Skeletal muscle cell (primary cell): ENCODE measurements around the gene KIN.
"Not testable (repeated sequence)": the region's sequence is repeated elsewhere in the genome, so short reads cannot be mapped to it uniquely, and the experiment has no call there.

Source experiments
- DNase-seq: peaks from one replicate; pipeline ENCODE4 v3.0.0-alpha.2; 2010; ENCODE audit warnings: low read depth
- H3K4me3 ChIP-seq: 2 replicates; pipeline ENCODE4 v1.5.1; 2011; ENCODE audit warnings: low read depth, mild to moderate bottlenecking, control low read depth, low read length, moderate library complexity

KIN gene

GRCh38 chr10:7802606-7803005, 14.8 kb upstream of the KIN start:
- DNase-seq: no peak
- H3K4me3 ChIP-seq: no peak overlapping the region

DNA sequence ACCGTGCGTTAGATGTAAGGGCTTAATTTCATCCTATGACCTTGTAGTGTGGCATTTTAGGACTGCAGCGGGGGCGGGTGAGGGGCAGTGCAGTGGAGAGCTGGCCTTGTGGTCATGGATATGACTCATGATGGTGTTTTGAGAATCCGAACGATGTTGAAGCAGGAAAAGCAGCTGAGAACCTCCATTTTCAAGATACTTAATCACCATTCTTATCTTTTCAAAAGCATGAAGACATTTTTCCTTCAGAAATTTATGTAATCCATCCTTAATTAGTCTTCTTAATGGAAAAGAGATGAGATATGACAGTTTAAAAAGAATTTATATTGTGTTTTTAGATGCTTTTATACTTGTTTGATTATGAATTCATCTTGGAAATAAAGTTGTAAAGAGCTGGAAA, 9.8 kb upstream of the KIN start:
- no peak overlapping the region for H3K4me3 ChIP-seq
- peak; percentile 84 for DNase-seq

DNA sequence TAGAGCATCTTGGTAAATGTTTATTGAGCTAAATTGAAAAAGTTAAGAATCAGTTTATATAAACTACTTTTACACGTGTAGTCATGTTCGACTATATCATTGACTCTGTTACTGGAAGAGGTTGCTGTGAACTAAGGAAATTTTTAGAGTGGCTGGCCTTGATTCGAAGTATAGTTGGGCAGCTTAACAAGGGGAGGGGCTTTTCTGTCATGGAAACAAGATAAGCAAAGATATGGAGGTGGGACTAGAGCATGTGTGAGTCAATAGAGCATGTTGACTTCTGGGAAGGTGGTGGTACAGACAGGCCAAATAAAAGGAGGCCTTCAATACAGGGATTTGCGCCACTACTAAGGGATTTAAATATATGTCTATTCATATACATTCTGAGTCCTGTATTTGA, 7.8 kb upstream of the KIN start:
- no peak for DNase-seq
- H3K4me3 ChIP-seq: no peak overlapping the region

GRCh38 chr10:7794251-7795026, 6.6 kb upstream of the KIN start:
- no peak overlapping the region for H3K4me3 ChIP-seq
- no peak for DNase-seq

- H3K4me3 ChIP-seq: no peak overlapping the region
- no peak for DNase-seq
Measured at GRCh38 chr10:7792541-7792940, 4.7 kb upstream of the KIN start.

GRCh38 chr10:7789390-7789789, 1.6 kb upstream of the KIN start:
- no peak for DNase-seq
- H3K4me3 ChIP-seq: peak overlapping the region; percentile 98

GRCh38 chr10:7788639-7789286, 970 bp upstream of the KIN start:
- peak overlapping the region; percentile 98 for H3K4me3 ChIP-seq
- no peak for DNase-seq

DNA sequence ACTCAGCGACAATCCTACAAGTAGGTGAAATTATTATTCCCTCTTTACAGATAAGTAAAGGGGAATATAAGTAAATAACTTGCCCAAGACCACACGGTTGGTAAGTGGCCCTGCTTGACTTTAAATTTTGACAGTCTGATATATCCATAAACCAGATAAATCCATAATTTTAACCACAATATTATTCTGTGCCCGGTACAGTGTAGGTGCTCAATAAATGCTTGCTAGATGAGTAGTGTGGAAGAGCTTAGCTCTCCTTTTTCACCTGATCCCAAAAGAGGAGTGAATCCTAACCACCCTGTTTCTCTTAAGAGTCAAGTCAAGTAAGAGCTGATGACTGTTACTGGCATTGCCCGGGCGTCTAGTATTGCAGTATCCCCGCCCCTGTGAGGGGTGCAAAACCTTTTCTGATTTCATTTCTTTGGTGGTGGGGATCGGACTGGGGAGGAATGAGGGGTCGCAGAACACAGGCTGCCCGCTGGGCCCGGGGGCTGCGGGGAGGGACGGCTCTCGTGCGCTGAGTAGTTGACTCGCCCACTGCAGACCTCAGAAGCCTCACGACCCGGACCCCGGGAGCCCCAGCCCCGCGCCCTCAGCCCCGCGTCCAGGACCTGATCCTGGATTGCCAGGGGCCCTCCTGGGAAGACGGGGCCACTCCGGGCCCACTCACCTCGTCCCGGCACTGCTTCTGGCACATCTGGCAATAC, 490 bp downstream of the KIN start:
- no peak for DNase-seq
- H3K4me3 ChIP-seq: peak overlapping the region; percentile 98

DNA sequence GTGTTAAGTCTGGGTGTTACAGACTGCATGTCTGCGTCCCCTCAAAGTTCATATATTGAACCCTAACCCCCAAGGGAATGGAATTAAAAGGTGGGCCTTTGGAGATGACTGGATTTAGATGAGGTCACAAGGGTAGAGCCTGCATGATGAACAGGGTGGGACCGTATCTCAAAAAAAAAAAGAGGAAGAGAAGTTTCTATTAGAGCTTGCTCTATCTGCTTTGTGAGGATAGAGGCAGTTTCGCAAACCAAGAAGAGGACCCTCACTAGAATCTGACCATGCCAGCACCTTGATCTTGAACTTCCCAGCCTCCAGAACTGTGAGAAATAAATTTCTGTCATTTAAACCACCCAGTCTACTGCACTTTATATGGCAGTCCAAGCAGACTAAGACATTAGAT, 1.4 kb downstream of the KIN start:
- no peak for DNase-seq
- peak overlapping the region; percentile 98 for H3K4me3 ChIP-seq

DNA sequence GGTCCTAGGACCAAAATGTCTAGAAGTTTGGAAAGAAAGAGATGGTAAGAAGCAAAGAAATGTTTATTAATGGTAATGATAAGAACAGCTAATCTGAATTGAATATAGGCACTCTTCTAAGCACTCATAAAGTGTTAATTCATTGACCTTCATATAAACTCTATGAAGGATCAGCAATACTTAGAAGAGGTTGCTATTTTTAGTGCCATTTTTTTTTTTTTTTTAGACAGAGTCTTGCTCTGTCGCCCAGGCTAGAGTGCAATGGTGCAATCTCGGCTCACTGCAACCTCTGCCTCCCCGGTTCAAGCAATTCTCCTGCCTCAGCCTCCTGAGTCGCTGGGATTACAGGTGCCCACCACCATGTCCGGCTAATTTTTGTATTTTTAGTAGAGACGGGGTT, 5.6 kb downstream of the KIN start:
- not testable (repeated sequence) for H3K4me3 ChIP-seq, DNase-seq

- no peak overlapping the region for H3K4me3 ChIP-seq
- no peak for DNase-seq
Measured at GRCh38 chr10:7776777-7777176, 11.0 kb downstream of the KIN start.

DNA sequence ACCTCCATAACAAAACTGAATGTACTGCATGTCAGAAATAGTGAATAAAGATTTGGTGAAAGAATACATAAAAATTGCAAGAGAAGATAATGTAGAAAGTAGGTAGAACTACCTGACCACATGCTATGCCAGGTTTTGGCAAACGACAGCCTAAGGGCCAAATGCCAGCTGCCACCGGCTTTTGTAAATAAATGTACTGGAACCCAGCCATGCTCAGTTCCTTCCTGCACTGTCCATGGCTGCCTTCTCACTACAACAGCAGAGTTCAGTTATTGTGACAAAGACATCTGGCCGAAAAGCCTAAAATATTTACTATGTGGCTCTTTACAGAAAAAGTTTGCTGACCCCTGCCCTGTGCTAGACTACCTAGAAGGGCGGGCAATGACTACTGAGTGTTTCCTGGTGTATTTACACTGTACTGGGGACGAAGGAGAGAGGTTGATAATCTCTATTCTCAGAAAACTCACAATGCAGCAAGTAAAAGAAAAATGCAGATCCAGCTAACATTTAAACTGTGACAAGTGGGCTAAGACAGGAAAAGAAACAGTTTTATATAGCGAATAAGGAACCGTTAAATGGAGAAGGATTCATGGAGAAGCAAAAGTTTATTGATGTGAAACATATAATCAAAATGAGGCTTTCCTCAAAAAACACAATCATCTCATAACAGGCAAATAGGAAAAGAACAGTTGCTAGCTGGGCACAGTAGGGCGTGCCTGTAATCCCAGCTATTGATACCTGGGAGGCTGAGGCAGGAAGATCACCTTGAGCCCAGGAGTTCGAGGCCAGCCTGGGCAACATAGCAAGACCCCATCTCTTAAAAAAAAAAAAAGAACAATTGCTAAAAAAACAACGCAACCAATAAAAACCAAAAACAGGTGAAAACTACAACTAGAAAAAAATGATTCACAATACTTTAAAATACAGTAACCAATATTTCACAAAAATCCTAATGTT, 13.7 kb downstream of the KIN start:
- DNase-seq: no peak
- H3K4me3 ChIP-seq: no peak overlapping the region

- DNase-seq: no peak
- H3K4me3 ChIP-seq: no peak overlapping the region
Measured at GRCh38 chr10:7768417-7768816, 19.4 kb downstream of the KIN start.

GRCh38 chr10:7767209-7767608, 20.6 kb downstream of the KIN start:
- H3K4me3 ChIP-seq: no peak overlapping the region
- DNase-seq: peak; percentile 78

DNA sequence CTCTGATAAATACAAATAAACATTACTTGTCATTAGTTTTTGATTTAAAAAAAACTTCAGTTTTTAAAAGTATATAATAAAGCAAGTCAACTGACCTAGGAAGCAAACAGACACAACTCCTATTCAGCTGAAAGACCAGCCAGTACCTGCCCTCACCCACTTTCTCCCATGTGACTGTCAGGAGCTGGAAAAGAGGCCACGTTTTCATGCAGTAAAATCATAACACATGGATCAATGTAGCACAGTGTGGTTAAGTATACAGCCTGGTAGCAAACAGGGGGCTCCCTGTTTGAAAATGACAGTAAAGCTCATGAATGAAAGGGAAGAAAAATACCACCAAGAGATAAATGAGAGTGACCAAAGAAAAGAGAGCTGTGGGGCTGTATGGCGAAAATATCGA, 21.6 kb downstream of the KIN start:
- no peak overlapping the region for H3K4me3 ChIP-seq
- no peak for DNase-seq

DNA sequence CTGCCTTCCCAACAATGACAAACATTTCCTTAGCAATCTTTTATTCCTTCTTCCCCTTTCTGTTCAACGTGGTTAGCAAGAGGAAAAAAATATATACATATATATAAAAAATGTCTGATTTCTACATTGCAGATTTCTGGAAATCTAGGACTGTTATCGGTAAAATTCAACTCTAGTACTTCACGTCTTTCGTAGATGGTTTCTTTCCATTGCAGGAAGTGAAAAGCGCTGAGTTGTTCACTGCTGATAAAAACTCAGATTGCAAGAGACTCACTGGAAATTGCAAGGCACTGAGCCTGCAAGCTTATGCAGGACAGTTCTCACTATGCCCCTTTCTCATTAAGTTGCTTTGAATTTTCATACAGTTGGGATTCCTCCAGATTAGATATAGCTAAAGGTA, 23.9 kb downstream of the KIN start:
- H3K4me3 ChIP-seq: no peak overlapping the region
- DNase-seq: no peak

GRCh38 chr10:7756360-7756992, 31.3 kb downstream of the KIN start:
- no peak overlapping the region for H3K4me3 ChIP-seq
- DNase-seq: no peak

GRCh38 chr10:7755103-7755502, 32.7 kb downstream of the KIN start:
- no peak for DNase-seq
- no peak overlapping the region for H3K4me3 ChIP-seq

- no peak for DNase-seq
- H3K4me3 ChIP-seq: no peak overlapping the region
Measured at GRCh38 chr10:7752251-7752650, 35.5 kb downstream of the KIN start.
